Measurements from ENCODE around the gene ATP6V1G1.
"Not testable (repeated sequence)": the region's sequence is repeated elsewhere in the genome, so short reads cannot be mapped to it uniquely, and the experiment has no call there.

ATP6V1G1 gene, protein sequence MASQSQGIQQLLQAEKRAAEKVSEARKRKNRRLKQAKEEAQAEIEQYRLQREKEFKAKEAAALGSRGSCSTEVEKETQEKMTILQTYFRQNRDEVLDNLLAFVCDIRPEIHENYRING

DNA sequence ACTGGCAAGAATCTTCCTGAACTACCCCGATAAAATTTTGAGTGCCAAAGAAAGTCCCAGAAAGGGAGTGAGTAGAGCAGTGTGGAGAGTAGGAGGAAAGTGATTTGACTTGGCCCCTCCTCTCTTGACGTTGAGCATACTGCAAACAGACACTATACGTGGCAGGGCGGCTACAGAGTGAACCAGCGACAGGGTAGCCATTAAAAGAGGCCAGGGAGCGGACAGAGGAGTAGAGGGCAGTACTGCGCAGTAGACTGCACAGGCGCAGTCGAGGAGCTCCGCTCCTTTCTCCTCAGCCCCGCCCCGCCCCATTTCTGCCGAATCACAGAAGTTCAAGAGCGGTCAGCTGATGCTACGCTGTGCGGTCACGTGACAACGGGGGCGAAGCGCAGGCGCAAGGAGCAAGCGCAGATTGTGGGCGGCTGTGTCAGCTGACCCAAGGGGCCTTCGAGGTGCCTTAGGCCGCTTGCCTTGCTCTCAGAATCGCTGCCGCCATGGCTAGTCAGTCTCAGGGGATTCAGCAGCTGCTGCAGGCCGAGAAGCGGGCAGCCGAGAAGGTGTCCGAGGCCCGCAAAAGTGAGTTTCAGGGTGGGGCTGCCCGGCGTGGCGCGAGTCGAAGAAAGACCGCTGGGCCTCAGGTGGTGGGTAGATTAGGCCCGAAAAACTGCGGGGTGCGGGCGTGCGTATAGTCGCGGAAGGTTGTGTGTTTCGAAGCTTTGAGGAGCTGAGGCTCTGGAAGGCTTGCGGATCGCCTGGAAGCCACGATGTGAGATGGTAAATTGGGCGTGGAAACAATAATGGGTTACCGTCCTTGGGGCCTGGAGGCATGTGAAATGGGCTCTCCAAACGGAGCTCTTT, at the start of gene ATP6V1G1:
Gene ATP6V1G1 (plus strand): TSS at position 425 of the 858 bp plus-strand sequence. CDS start 70 bp downstream, at position 495.
- DNase-seq (ENCODE audit: low read depth in 2 of 2), result peak; percentile 99 to 100

DNA sequence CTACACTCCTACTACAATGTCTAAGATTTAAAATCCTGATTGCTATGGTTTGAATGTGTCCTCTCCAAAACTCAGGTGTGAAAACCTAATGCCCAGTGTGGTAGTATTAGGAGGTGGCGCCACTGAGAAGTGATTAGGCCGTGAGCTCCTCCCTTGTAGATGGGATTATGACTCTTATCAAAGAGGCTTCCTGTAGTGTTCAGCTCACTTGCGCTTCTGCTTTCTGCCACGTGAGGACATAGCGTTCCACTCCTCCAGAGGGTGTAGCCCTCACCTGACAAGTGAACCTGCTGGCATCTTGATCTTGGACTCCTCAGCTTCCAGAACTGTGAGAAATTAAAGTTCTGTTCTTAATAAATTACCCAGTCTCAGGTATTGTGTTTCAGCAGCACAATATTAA, 49.3 kb upstream of the ATP6V1G1 start:
- peak in 1 of 2 donors; percentile 12 for DNase-seq (ENCODE audit: low read depth in 2 of 2)

DNA sequence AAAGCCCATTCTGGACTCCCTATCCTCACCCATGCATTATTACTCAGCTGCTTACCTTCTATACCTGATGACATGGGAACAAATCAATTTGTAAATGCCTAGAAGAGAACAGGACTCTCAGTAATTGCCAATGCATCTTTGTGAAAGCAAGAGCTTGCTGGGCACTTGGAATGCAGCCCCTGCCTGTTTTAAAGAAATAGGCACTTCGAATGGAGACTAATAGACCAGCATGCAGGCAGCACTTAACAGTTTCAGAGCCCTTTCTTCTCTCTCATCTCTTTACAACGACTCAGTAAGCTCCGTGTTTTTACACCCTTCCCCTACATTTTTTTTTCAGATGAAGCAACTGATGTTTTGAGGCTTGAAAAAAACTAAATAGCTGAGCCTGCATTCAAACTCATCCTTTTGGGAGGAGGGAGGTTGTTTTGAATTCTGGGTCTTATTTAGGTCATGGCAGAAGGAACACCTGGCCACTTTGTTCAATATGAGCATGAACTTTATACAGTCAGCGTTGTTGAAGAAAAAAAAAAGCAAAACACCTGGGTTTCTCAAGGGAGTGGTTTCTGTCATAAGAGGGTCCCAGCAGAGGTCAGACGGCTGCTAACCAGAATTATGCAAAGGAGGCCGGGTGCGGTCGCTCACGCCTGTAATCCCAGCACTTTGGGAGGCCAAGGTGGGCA, 47.7 kb upstream of the ATP6V1G1 start:
- no peak for DNase-seq (ENCODE audit: low read depth in 2 of 2)

DNA sequence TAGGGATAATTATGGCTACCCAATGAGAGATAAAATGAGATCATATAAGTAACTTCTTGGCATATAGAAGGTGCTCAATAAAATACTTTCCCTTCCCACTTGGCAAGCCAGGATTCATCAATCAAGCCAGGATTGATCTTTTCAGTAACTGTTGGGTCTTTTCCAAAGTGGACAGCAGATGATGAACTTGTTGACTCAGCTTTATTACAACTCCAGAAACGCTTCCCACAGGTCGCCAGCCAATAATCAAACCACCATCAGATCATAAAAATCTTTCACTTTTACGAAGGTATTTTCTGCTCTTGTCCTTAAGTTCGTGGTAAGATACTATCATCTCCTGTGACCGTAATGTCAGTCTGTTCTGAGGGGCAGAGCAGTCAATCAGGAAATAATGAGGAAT, 42.5 kb upstream of the ATP6V1G1 start:
- no peak for DNase-seq (ENCODE audit: low read depth in 2 of 2)

DNA sequence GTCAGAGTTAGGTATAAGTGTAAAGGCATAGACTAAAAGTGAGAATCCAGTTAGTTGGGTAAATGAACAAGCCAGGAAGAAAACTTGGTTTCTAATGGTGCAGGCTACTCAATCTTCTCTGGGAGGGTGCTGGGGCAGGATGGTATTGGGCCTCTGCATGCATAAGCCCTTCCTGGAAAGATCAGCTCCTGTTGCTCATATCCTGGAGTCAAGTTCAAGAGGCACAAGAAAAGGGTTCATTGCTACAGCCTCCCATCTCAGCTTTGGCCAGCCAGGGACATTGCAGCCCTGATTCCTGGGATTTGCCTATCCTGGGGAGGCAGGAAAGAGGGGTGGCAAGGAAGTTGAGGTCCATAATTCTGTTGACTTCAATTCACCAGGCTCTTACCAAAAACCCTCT, 40.7 kb upstream of the ATP6V1G1 start:
- no peak for DNase-seq (ENCODE audit: low read depth in 2 of 2)

DNA sequence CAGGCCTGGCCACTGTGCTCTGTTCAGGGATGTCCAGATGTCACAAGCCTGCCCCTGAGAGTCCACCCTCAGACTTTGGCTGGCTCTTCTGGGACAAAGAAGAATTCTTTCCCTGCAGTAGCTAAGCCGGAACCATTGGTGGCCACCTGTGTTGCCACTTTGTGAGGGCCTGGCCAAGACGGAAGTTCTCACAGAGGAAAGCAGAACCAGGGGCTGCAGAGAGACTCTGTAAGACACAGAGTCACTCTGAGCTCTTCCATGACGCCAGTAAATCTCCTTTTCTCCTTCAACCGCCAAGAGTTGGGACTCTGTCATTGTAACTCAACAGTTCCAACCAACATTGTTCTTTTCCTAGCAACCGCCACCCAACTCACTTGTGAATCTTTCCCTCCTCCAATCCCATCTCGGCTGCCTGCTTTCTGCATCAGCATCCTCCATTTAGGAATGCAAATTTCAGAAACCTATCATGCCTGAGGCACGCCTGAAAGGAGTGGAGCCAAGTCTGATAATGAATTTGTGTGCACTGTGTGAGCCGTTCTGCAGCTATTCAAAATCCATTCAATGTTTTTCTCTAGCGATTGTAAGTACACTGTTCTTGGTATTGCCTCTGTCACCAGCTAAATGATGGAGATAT, 37.8 kb upstream of the ATP6V1G1 start:
- DNase-seq (ENCODE audit: low read depth in 2 of 2), result no peak

DNA sequence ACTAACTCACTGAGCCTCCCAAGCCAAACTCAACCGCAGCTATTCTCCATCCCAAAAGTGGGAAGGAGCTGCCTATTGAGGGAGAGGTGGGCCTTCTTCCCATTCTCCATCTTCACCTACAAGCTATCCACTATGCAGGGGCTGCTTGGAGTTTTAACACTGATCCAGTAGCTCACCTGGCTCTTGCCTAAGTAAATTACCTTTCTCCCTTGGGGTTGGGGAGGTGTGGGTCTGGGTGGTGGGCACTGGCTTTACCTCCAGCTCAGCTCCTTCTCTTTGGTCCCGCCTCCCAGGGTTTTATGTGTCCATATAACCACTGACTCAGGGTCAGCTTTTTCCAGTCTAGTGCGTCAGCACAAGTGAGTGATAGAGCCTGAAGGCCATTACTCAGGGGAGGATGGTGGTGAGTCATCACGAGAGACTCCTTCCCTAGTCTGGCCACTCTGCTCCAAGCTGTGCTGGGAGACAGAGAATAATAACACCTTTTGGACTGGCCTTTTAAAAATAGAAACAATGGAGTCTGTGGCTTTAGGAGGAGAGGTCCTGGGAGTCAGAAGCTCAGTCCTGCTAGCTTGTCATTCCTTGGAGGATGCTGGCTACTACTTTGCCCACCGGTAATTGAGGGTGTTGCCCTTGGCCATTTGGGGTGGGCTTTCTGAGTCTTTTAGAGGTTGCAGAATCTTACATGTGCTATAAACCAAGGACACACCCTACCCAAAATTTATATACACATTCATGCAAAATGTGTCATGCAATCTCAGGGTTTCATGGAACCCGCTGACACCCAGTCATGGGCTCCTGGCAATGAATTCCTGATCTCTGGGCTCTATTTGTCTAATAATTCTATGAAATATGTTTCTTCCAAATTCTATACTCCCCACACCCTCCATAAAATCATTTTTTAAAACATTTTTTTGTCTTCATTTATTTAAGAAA, 35.6 kb upstream of the ATP6V1G1 start:
- no peak for DNase-seq (ENCODE audit: low read depth in 2 of 2)

DNA sequence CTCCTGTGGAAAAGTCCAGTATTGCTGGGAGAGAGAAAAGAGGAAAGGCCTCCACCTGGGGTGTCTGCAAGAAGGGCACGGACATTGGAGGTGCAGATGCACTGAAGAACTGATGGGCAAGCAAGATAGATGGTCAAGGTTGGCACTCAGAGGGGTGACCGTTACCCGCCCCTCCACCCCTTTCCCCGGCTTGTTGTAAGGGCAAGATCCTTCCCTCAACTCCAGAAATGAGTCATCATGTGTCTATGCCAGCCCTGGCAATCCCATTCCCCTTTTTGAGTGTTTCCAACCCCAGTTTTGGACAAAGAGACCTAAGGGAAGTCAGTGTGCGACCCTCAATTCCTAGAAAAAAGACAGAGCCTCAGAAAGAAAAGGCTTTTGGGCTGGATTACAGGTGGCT, 34.9 kb upstream of the ATP6V1G1 start:
- DNase-seq (ENCODE audit: low read depth in 2 of 2), result no peak

DNA sequence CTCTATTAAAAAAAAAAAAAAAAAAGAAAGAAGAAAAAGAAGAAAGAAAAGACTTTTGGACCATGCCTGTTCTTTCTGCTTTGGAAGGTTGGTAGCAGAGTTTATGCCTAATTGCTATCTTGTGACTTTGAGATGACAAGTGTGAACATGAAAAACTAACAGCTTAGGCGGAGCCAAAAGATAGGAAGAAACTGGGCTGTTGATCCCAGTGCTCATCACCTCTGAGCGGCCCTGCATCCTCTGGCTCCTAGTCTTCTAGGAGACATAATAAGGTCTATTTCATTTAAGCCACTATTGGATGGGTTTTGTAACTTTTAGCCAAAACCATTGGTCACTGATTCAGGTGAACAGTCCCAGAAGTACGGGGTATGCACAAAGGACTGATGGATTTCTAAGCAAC, 34.4 kb upstream of the ATP6V1G1 start:
- DNase-seq (ENCODE audit: low read depth in 2 of 2), result no peak

DNA sequence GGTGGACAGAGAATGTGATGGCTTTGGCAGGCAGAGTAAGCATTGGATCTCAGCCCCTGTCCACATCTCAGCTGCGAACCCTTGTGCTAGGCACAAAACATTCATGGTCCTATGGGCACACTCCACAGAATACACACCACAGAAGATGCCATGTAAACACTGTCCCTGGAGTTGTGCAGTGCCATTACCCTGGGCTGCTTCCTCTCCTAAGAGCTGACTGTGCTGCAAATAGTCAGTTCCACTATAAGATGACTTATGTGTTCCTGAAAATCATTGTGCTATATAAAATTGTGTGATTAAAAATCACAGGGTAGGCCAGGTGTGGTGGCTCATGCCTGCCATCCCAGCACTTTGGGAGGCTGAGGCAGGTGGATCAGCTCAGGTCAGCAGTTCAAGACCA, 31.9 kb upstream of the ATP6V1G1 start:
- no peak for DNase-seq (ENCODE audit: low read depth in 2 of 2)

DNA sequence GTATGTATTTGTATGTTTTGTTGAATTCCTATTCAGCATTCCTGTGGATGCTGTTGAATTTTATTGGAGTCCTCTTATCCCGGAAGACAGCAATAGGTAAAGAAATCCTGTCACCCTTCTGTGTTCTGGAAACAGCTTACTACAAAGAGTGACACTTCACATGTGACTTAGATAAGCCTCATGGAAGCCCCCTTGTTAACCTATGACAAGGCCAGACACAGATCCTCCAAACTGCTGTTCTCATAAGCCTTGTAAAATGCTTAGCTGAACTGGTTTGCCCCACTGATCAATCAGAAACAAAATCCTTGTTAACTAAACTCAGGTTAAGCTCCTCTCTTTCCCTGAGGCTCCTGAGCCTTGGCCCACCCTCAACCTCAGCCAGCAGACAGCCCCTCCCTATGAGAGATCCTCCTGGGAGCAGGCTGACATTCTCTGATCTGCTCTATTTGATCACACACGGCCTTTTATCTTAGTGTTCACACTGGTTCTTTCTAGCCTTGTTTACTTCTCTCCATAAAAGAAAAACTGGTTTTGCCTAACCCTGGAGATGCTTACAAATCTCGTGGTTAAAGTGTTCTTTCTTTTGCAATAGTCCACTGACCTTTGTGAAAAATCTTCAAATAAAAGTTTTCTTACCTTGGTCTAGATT, 29.4 kb upstream of the ATP6V1G1 start:
- DNase-seq (ENCODE audit: low read depth in 2 of 2), result no peak

DNA sequence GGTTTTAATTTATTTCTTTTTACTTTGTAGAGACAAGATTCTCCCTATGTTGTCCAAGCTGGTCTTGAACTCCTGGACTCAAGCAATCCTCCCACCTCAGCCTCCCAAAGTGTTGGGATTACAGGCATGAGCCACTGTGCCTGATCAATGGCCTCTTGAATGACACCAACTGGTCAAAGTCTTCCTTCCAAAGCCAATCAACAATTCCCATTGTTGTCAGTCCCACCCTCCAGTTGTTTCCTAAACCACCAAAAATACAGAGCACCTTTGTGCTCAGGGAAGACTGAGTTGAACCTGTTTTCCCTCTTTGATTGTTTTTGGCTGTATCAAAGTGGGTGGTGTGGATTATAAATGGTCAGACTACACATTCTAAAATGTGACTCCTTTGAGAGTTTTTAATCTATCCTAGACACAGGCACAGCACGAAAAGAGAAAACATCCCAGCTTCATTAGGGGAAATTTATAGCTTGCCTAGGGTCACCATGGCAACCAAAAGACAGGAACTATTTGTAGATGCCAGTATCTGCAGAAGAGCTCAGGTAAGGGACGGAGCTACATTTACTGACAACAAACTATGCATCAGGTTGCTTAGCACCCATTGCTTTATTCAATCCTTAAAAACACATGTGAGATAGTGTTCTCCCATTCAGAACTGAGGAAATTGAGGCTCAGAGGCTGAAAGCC, 27.6 kb upstream of the ATP6V1G1 start:
- DNase-seq (ENCODE audit: low read depth in 2 of 2), result no peak

DNA sequence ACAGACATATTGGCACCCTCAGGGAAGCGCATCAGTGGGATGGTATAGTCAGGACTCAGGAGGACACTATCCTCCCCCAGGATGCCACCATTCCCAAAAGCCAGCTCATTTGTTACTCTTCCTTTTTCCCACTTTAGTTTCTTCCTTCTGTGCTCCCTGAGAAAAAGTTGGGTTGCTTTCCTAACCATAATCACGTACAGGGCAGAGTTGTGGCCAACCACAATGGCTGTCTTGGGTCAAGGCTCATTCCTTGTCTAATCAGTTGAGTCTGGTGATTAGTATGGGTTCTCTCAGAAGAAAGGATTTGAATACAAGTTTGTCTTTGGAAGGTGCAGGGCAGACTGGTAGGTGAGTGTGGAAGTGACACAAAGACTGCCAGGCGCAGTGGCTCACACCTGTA, 26.6 kb upstream of the ATP6V1G1 start:
- DNase-seq (ENCODE audit: low read depth in 2 of 2), result no peak

DNA sequence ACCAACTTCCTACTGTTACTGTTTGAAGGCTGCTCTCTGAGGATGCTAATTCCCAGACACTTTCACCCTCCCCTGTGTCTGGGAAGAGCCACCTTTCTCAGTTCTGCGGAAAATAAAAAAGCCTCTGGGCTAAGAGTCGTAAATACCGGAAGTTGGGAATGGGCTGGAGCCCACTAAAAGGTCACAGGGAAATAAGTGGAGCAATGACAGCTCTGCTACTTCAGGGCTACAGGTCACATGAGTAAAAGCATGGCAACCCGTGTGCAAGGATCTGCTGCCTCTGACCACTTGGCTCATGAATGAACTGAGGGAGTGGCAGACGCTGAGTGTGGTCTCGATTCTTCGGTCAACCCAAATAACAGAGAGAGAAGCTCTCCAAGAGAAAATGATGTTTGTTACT, 25.8 kb upstream of the ATP6V1G1 start:
- no peak for DNase-seq (ENCODE audit: low read depth in 2 of 2)

DNA sequence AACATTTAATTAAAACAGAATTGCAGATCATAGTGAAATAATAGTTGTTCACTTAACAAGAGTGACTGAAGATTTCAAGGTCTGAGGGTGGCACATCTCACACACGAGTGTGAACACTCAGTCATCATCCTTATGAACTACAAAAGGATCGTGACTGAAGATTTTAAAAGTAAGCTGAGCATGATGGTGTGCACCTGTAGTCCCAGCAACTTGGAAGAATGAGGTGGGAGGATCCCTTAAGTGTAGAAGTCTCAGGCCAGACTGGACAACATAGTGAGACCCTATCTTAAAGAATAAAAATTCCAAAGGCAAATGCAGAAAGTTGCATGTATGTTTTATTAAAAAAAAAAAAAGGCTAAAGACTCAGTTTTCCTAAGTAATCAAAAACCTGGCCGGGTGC, 22.4 kb upstream of the ATP6V1G1 start:
- DNase-seq (ENCODE audit: low read depth in 2 of 2), result no peak

DNA sequence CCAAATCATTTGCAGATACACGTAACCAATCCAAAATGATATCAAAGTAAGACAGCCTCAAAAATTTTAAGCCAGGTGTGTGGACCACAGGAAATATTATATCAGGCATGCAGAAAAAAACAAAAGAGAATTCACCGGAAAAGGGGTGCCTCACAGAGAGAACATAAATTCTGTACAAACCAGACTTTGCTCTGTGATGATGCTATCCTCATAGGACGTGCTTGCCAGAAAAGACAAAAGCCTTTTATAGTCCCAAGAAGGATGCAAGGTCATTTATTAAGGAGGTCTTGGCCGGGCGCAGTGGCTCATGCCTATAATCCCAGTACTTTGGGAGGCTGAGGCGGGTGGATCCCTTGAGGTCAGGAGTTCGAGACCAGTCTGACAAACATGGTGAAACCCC, 16.8 kb upstream of the ATP6V1G1 start:
- no peak for DNase-seq (ENCODE audit: low read depth in 2 of 2)

DNA sequence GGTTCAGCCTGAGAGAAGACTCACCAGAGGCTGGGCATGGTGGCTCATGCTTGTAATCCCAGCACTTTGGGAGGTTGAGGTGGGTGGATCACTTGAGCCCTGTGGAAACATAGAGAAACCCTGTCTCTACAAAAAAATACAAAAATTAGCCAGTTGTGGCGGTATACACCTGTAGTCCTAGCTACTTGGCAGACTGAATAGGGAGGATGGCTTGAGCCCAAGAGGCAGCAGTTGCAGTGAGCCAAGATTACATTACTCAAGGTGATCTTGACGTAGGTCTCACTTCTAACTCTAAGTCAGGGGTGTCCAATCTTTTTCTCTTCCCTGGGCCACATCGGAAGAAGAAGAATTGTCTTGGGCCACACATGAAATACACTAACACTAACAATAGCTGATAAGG, 16.2 kb upstream of the ATP6V1G1 start:
- DNase-seq (ENCODE audit: low read depth in 2 of 2), result no peak

DNA sequence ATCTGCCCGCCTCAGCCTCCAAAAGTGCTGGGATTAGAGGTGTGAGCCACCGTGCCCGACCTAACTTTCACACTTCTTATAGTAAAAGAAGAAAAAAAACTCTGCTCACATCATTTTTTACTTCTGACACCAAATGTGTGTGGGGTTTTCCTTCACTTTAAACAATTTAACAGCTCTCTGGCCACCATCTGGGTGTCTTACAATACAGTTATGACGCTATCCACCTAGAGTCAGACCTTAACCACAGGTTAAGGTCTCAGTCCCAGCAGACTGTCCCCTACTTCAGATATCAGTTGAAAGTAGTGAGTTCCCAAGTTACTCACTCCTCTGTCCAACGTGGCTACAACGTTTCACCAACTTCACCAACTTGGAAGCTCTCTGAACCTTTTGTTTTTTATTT, 15.4 kb upstream of the ATP6V1G1 start:
- no peak for DNase-seq (ENCODE audit: low read depth in 2 of 2)

DNA sequence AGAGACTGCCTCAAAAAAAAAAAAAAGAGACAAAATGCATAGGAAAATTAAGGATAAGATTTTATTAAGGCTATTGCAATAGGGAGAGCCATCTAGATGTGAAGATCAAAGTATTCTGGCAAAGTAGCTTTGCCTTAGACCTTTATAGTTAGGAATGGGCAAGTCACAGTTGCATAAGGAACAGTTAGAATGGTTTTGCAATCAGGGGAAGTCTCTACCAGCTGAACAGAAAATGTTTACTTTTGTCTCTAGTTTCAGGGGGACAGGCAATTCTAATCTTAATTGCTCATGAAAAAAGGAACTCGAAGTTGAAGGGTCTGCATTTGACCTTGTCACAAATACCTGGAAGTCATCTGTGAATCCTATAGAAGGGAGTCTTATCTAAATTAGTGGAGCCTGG, 13.1 kb upstream of the ATP6V1G1 start:
- no peak for DNase-seq (ENCODE audit: low read depth in 2 of 2)

DNA sequence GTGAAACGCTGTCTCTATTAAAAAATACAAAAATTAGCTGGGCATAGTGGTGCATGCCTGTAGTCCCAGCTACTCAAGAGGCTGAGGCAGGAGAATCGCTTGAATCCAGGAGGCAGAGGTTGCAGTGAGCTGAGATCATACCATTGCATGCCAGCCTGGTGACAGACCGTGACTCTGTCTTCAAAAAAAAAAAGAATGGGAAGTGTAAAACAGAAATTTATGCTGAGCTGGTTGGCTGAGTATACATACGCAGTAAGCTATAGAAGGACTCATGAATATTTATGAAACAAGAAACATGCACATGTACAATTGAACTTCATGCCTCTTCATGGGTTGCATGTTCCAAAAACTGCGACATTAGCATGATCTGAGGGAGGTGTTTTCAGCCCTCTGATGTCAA, 10.8 kb upstream of the ATP6V1G1 start:
- not testable (repeated sequence) for DNase-seq (ENCODE audit: low read depth in 2 of 2)
